Subcutaneous abdominal adipose tissue (tissue), 5 donors: ENCODE data around the gene HHATL.
A peak's percentile ranks its signal among the peaks of the same experiment; 100 is the strongest.

Experiments
- H3K27ac ChIP-seq: one replicate; pipeline ENCODE4 v1.7.0; 2013; ENCODE audit warnings: low read depth, mild to moderate bottlenecking, inconsistent platforms, low read length, moderate library complexity
- H3K27me3 ChIP-seq, 5 donors: one replicate each; pipeline ENCODE4 v1.7.0; 2013; ENCODE audit warnings: low read length in 5 of 5, inconsistent platforms in 1 of 5; ENCODE audit not compliant: control insufficient read depth in 5 of 5, insufficient read depth in 4 of 5
- H3K36me3 ChIP-seq, 5 donors: one replicate each; pipeline ENCODE4 v1.7.0; 2013; ENCODE audit warnings: low read length in 5 of 5; ENCODE audit not compliant: control insufficient read depth in 5 of 5, insufficient read depth in 5 of 5
- H3K4me1 ChIP-seq, 5 donors: one replicate each; pipeline ENCODE4 v1.7.0; 2013; ENCODE audit warnings: low read length in 5 of 5, mild to moderate bottlenecking in 3 of 5, moderate library complexity in 1 of 5; ENCODE audit not compliant: control insufficient read depth in 5 of 5, insufficient read depth in 5 of 5
- H3K4me3 ChIP-seq, 5 donors: one replicate each; pipeline ENCODE4 v1.7.0; 2013; ENCODE audit warnings: low read length in 5 of 5, low read depth in 1 of 5
- H3K9ac ChIP-seq, 5 donors: one replicate each; pipeline ENCODE4 v1.7.0; 2013; ENCODE audit warnings: low read length in 5 of 5, mild to moderate bottlenecking in 4 of 5, moderate library complexity in 3 of 5
- H3K9me3 ChIP-seq, 5 donors: one replicate each; pipeline ENCODE4 v1.7.0; 2013; ENCODE audit warnings: low read length in 5 of 5; ENCODE audit not compliant: control insufficient read depth in 5 of 5
- donor health status: healthy.
- donor health status: healthy.
- donor health status: healthy.
- donor health status: healthy.
- donor health status: healthy.

The HHATL gene

GRCh38 chr3:42653560-42654330, 48.9 kb downstream of the HHATL start, which contains the start of gene ZBTB47:
Gene ZBTB47 (plus strand): TSS chr3:42653697. CDS start chr3:42658356, 4,659 bp downstream.
- peaks cover 5 to 30% (median 13%) of the 10 kb centered on the region in 5 donors for H3K36me3 ChIP-seq
- H3K27ac ChIP-seq: peak within 1 kb of the TSS; percentile 83
- no peaks in the 10 kb centered on the region for H3K9me3 ChIP-seq
- peaks cover 6 to 47% (median 42%) of the 10 kb centered on the region in 5 donors for H3K4me1 ChIP-seq
- peak within 1 kb of the TSS; percentile 17 to 88 (median 87) for H3K9ac ChIP-seq
- H3K27me3 ChIP-seq: no peaks in the 10 kb centered on the region
- H3K4me3 ChIP-seq: peak within 1 kb of the TSS; percentile 72 to 79 (median 77)

- peak overlapping the region; percentile 72 to 79 (median 77) for H3K4me3 ChIP-seq
- H3K4me1 ChIP-seq: peaks cover 6 to 47% (median 42%) of the 10 kb centered on the region in 5 donors
- H3K36me3 ChIP-seq: peaks cover 8 to 27% (median 9%) of the 10 kb centered on the region in 5 donors
- H3K9ac ChIP-seq: peak overlapping the region; percentile 17 to 88 (median 76)
- H3K27me3 ChIP-seq: no peaks in the 10 kb centered on the region
- H3K27ac ChIP-seq: peak overlapping the region; percentile 64
- no peaks in the 10 kb centered on the region for H3K9me3 ChIP-seq
Measured at GRCh38 chr3:42653303-42653559, 49.4 kb downstream of the HHATL start.

- H3K4me1 ChIP-seq: peaks cover 6 to 47% (median 42%) of the 10 kb centered on the region in 5 donors
- H3K27me3 ChIP-seq: no peaks in the 10 kb centered on the region
- peak overlapping the region in 4 of 5 donors; percentile 17 to 88 (median 81) for H3K9ac ChIP-seq
- peak overlapping the region; percentile 72 to 79 (median 77) for H3K4me3 ChIP-seq
- no peaks in the 10 kb centered on the region for H3K9me3 ChIP-seq
- H3K27ac ChIP-seq: peak overlapping the region; percentile 64
- H3K36me3 ChIP-seq: peaks cover 8 to 28% (median 9%) of the 10 kb centered on the region in 5 donors
Measured at GRCh38 chr3:42652611-42653302, 49.8 kb downstream of the HHATL start.

GRCh38 chr3:42652251-42652610, 50.4 kb downstream of the HHATL start:
- no peaks in the 10 kb centered on the region for H3K9me3 ChIP-seq
- H3K27ac ChIP-seq: no peak overlapping the region
- H3K36me3 ChIP-seq: peaks cover 8 to 32% (median 14%) of the 10 kb centered on the region in 5 donors
- H3K4me1 ChIP-seq: peaks cover 6 to 47% (median 42%) of the 10 kb centered on the region in 5 donors
- peak overlapping the region in 2 of 5 donors; percentile 86 to 88 for H3K9ac ChIP-seq
- H3K27me3 ChIP-seq: no peaks in the 10 kb centered on the region
- H3K4me3 ChIP-seq: peak overlapping the region in 4 of 5 donors; percentile 72 to 79 (median 75)

- H3K4me1 ChIP-seq: peaks cover 6 to 46% (median 42%) of the 10 kb centered on the region in 5 donors
- peak overlapping the region in 1 of 5 donors; percentile 73 for H3K4me3 ChIP-seq
- H3K27ac ChIP-seq: peak overlapping the region; percentile 6
- peak overlapping the region in 1 of 5 donors; percentile 86 for H3K9ac ChIP-seq
- H3K36me3 ChIP-seq: peaks cover 10 to 39% (median 20%) of the 10 kb centered on the region in 5 donors
- no peaks in the 10 kb centered on the region for H3K9me3 ChIP-seq
- H3K27me3 ChIP-seq: no peaks in the 10 kb centered on the region
Measured at GRCh38 chr3:42651248-42652091, 51.1 kb downstream of the HHATL start.

GRCh38 chr3:42649783-42650182, 52.8 kb downstream of the HHATL start:
- H3K27ac ChIP-seq: no peak overlapping the region
- H3K27me3 ChIP-seq: no peaks in the 10 kb centered on the region
- H3K4me1 ChIP-seq: peaks cover 3 to 30% (median 27%) of the 10 kb centered on the region in 5 donors
- no peak overlapping the region for H3K4me3 ChIP-seq
- peaks cover 15 to 56% (median 36%) of the 10 kb centered on the region in 5 donors for H3K36me3 ChIP-seq
- no peaks in the 10 kb centered on the region for H3K9me3 ChIP-seq
- H3K9ac ChIP-seq: no peak overlapping the region

GRCh38 chr3:42649006-42649405, 53.6 kb downstream of the HHATL start:
- no peak overlapping the region for H3K9ac ChIP-seq
- H3K36me3 ChIP-seq: peaks cover 19 to 64% (median 44%) of the 10 kb centered on the region in 5 donors
- H3K9me3 ChIP-seq: no peaks in the 10 kb centered on the region
- no peak overlapping the region for H3K27ac ChIP-seq
- no peaks in the 10 kb centered on the region for H3K27me3 ChIP-seq
- peaks cover 3 to 28% (median 26%) of the 10 kb centered on the region in 5 donors for H3K4me1 ChIP-seq
- H3K4me3 ChIP-seq: no peak overlapping the region

GRCh38 chr3:42647821-42648459, 54.7 kb downstream of the HHATL start:
- Histone ChIP-seq H3K36me3 (peaks cover 26 to 75% (median 55%) of the 10 kb centered on the region in 5 donors), H3K9ac (no peak overlapping the region)

More at GRCh38 chr3:42647821-42648459, 54.7 kb downstream of the HHATL start:
- Histone ChIP-seq H3K27ac (no peak overlapping the region), H3K4me1 (peaks cover 0 to 17% (median 16%) of the 10 kb centered on the region in 5 donors), H3K9me3 (no peaks in the 10 kb centered on the region), H3K4me3 (no peak overlapping the region), H3K27me3 (no peaks in the 10 kb centered on the region)
